Measurements from ENCODE around the gene RSL24D1.

Gene RSL24D1

DNA sequence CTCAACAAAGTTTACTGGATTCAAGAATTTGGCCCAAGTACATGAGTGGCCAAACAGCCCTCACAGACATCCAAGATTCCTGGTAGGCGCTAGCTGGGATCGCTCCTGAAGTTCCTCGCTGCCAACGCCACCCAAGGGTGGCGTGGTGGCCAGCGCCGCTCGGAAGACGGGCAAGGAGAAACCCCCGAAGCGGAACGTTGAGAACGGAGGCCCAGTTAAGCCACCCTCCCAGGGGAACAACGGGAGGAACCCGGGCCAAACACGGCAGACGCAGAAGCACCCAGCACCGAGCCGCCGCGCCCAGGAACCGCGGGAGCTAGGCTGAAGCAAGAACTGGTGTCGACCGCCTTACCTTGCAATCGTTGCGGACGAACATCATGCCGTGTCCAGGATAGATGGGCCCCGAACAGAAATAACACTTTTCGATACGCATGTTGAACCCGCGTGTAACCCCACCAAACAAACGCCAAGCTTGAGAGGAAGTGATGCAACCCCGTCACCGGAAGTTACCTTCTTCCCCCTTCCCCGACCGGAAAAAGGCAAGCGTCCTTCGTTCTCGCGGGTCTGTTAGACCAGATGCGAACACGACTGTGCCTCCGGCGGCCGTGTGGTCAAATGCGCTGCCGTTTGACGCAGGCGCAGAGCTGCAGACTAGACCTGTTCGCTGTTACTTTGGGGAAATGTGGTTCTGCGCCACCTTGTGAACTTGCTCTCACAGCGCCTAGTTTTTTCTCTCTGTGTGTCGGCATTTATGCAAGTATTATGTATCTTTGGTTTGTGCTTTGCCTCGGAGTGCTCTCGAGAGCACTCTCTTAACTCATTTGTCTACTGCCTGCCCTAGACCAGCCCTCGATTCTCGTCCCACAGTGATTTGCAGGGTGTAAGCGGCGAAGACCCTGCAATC lies at the start of gene RSL24D1:
Gene RSL24D1 (minus strand): TSS at position 484 of the 904 bp plus-strand sequence. CDS start 51 bp downstream, at position 433.
- Histone ChIP-seq H3K4me3 (peak within 1 kb of the TSS; percentile 82), H3K4me2 (peak within 1 kb of the TSS; percentile 89), H3K9me3 (peaks cover 14% of the 10 kb centered on the region), H3K27me3 (no peaks in the 10 kb centered on the region), H4K20me1 (peaks cover 42% of the 10 kb centered on the region), H3K4me1 (peaks cover 37% of the 10 kb centered on the region), H3K36me3 (peaks cover 17% of the 10 kb centered on the region), H3K27ac (peak within 1 kb of the TSS; percentile 97), H3K9ac (peak within 1 kb of the TSS; percentile 97)
- peak; percentile 95 for TF ChIP-seq Cebpa-rat (IDR thresholded peaks at IDR 0.05)

DNA sequence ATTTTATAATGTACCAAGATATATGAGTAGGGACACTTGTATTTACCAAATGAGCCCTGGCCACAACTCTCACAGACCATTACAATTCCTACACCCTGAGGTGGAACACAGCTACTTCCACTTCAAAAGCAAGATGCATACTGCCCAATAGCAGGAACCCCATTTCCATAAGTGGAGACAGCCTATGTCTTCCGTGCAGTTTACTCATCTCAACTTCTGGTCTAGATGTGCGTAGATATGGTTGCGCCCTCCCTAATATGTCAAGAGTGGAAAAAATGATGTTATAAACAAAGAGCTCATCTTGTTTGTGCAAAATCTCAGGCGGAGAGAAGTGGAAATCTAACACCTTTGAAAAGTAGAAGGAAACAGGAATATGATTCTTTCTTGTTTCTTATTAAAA lies 48.3 kb upstream of the RSL24D1 start:
- no peaks in the 10 kb centered on the region for H3K4me1 ChIP-seq
- H3K27me3 ChIP-seq = no peaks in the 10 kb centered on the region
- H3K4me2 ChIP-seq = no peak overlapping the region
- H4K20me1 ChIP-seq = no peaks in the 10 kb centered on the region
- H3K27ac ChIP-seq = no peak overlapping the region
- no peaks in the 10 kb centered on the region for H3K9me3 ChIP-seq
- no peak for TF ChIP-seq Cebpa-rat (IDR thresholded peaks at IDR 0.05)
- H3K9ac ChIP-seq = no peak overlapping the region
- H3K4me3 ChIP-seq = no peak overlapping the region
- no peaks in the 10 kb centered on the region for H3K36me3 ChIP-seq

DNA sequence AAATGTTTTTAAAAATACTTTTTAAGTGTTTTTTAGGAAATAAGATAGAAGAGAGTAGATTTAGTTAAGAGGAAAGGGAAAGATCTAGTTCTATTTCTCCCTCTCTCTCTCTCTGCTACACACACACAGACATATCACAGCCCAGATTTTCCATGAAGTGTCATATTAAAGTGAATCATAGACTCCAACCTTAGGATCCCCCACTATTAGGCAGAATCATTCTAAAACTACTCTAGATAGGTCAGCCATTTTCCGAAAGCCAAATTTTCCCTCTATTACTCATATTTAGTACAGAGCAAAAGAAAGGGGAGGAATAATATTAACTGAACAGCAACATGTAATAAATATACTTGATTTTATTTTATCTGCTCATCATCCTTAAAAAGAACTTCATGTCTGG lies 45.1 kb upstream of the RSL24D1 start:
- no peaks in the 10 kb centered on the region for H3K27me3 ChIP-seq
- H3K4me2 ChIP-seq = no peak overlapping the region
- H3K4me3 ChIP-seq = no peak overlapping the region
- H3K36me3 ChIP-seq = no peaks in the 10 kb centered on the region
- H3K27ac ChIP-seq = no peak overlapping the region
- no peaks in the 10 kb centered on the region for H4K20me1 ChIP-seq
- no peaks in the 10 kb centered on the region for H3K9me3 ChIP-seq
- no peak for TF ChIP-seq Cebpa-rat (IDR thresholded peaks at IDR 0.05)
- H3K4me1 ChIP-seq = no peaks in the 10 kb centered on the region
- no peak overlapping the region for H3K9ac ChIP-seq

DNA sequence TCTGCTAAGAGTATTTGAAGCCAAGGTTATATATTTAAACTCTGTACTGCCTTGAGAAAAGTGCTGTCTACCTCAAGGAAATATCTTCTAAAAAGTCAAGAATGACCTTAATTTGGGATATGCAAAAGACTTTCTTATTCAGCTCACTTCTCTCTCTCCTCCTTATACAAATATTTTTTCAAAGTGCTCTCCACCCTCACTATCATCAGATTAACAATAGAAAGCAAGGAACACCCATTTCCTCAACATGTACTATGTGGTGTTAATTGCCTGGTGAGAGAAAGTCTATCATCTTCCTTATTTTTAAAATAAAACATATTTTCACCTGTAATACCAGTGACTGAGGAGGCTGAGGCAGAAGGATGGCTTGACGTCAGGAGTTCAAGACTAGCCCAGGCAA lies 44.4 kb upstream of the RSL24D1 start:
- H3K4me1 ChIP-seq = no peaks in the 10 kb centered on the region
- H3K9me3 ChIP-seq = no peaks in the 10 kb centered on the region
- no peak for TF ChIP-seq Cebpa-rat (IDR thresholded peaks at IDR 0.05)
- H3K9ac ChIP-seq = no peak overlapping the region
- no peak overlapping the region for H3K4me3 ChIP-seq
- no peaks in the 10 kb centered on the region for H3K27me3 ChIP-seq
- no peak overlapping the region for H3K27ac ChIP-seq
- H3K4me2 ChIP-seq = no peak overlapping the region
- H3K36me3 ChIP-seq = no peaks in the 10 kb centered on the region
- H4K20me1 ChIP-seq = no peaks in the 10 kb centered on the region

DNA sequence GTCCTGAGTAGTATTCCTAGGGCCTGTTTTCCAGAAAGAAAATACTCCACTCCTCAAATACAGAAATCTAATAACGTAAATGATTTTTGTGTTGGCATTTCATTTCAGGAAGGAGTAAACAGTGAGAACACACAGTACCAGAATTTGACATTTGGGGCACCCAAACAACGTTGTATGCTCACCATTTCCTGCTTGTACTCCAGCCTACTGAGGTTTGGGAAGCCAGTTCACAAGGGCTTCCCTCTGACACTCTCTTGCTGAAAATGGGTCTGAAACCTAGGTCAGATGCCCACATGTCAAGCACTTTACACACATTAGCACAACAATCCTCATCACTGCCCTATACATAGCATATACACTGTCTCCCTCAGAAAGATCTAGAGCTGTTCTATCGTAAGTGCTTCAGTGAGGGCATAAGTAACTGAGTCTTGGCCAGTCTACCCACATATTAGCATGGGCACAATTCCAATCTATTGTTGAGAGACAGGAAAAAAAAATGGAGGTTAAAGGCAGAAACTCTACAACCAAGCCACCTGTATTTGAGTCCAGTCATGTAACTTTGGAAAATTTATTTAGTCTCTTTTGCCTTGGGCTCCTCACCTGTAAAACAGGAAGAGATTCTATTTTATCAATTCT lies 43.5 kb upstream of the RSL24D1 start:
- Histone ChIP-seq H3K4me1 (no peaks in the 10 kb centered on the region), H3K9me3 (no peaks in the 10 kb centered on the region), H3K36me3 (no peaks in the 10 kb centered on the region), H3K4me3 (no peak overlapping the region), H3K27ac (no peak overlapping the region), H3K9ac (no peak overlapping the region), H3K4me2 (no peak overlapping the region), H4K20me1 (no peaks in the 10 kb centered on the region), H3K27me3 (no peaks in the 10 kb centered on the region)
- no peak for TF ChIP-seq Cebpa-rat (IDR thresholded peaks at IDR 0.05)

DNA sequence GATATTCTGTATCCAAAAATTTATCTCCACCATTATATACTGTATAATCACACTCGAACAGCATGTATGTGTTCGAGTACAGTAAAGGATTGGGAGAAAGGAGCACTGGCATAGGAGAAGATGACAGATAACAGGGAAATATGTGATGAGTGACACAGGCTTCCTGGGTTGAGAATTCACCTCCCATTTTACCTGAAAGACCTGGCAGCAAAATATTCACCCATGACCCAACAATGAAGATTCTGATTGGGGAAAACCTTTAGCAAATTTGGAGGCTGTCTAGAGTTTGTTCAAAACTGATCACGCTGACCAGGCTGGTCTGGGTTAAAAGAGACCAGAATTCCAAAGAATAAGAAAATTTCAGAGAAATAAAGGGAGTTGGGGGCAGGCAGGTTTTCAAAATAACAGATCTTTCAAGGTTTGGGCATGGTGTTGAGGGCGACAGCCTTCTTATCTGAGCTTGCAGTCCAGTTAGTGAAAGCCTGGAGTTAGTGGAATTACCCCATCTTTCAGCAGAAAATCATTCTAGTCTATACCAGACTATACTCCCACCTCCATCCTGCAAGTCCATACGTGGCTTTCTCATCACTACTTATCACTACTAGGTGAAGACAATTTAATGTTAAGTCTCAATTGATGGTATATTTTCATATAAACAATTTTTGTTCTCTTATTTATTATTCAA lies 42.8 kb upstream of the RSL24D1 start:
- Histone ChIP-seq H3K4me1 (no peaks in the 10 kb centered on the region), H4K20me1 (no peaks in the 10 kb centered on the region), H3K27ac (no peak overlapping the region), H3K27me3 (no peaks in the 10 kb centered on the region), H3K4me3 (no peak overlapping the region), H3K9me3 (no peaks in the 10 kb centered on the region), H3K36me3 (no peaks in the 10 kb centered on the region), H3K4me2 (no peak overlapping the region), H3K9ac (no peak overlapping the region)
- TF ChIP-seq Cebpa-rat (IDR thresholded peaks at IDR 0.05) = no peak

DNA sequence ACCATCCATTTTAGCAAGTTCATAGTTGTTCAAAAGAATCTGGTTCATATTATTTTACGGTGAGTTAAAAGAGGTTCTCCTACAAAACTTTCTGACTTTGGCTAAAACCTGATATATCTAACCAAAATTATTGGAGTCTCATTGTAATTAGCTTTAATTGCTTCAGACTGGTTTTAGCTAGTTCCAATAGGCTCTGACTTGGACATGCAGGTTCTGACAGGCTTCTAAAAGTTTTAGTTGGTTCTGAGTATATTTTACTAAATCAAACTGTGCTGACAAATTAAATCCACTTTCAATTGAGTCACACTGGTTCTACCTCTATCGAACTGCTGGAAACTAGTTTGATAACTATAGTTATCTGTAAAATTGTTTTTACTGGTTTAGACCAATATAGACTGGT lies 42.1 kb upstream of the RSL24D1 start:
- H3K4me3 ChIP-seq = no peak overlapping the region
- H3K4me1 ChIP-seq = no peaks in the 10 kb centered on the region
- no peaks in the 10 kb centered on the region for H4K20me1 ChIP-seq
- no peaks in the 10 kb centered on the region for H3K27me3 ChIP-seq
- no peak overlapping the region for H3K9ac ChIP-seq
- TF ChIP-seq Cebpa-rat (IDR thresholded peaks at IDR 0.05) = no peak
- no peak overlapping the region for H3K27ac ChIP-seq
- no peak overlapping the region for H3K4me2 ChIP-seq
- H3K36me3 ChIP-seq = no peaks in the 10 kb centered on the region
- H3K9me3 ChIP-seq = no peaks in the 10 kb centered on the region

DNA sequence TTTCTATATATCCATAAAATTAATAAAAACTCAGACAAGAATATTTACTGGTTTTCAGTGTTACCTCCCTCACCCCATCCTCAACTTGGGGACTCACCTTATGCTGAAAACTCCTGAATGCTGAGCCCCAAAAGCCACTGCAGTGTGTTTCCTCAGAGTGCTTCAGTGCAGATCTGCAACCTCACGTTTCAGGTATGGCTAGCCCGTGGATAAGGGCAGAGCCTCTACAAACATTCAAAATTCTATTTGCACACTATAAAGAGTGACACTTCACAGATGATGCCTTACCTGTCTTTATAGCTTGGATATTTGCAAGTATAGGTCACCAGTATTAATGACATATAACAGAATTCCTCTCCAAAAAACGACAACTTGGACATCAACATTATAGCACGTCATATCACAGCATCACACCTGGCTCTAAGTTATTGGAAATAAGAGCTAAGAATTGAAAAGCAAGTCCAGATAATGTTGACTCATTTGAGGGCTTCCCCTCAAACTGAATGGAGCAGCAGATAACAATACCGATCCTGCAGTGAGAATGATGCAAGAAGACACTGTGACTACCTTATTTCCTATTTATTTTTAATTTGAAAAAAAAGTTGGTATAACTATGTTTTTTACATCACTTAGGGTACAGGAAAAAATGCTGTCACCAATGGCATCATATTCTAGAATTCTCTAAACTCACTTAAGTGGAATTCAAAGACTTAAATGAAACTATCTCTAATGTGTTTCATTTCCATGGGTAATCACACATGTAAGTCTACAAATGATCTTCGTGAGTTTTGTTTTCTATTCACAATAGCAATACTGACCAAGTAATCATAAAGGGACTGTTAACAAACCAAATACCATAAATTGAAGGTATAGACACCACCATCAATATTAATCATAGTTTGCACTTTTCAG lies 40.7 kb upstream of the RSL24D1 start:
- Histone ChIP-seq H3K4me3 (no peak overlapping the region), H3K4me2 (no peak overlapping the region), H3K4me1 (no peaks in the 10 kb centered on the region), H3K9ac (no peak overlapping the region), H3K9me3 (no peaks in the 10 kb centered on the region), H3K27me3 (no peaks in the 10 kb centered on the region), H3K27ac (no peak overlapping the region), H4K20me1 (no peaks in the 10 kb centered on the region), H3K36me3 (no peaks in the 10 kb centered on the region)
- no peak for TF ChIP-seq Cebpa-rat (IDR thresholded peaks at IDR 0.05)

DNA sequence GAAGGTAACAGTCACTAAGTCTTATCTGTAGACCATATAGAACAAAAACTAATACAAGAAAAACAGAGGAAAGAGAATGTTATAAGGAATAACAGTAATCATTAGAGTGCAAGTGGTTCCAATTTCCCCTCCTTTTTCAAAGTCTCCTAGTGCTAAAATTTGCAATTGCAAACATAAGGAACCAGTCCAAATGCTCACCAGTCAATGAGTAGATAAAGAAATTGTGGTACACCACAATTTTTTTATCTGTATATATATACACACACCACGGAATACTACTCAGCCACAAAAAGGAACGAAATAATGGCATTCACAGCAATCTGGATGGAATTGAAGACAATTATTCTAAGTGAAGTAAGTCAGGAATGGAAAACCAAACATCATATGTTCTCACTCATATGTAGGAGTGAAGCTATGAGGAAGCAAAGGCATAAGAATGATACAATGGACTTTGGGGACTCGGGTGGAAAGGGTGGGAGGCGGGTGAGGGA lies 38.9 kb upstream of the RSL24D1 start:
- no peak overlapping the region for H3K4me3 ChIP-seq
- H3K4me2 ChIP-seq = no peak overlapping the region

More for the DNA sequence above, 38.9 kb upstream of the RSL24D1 start:
- Histone ChIP-seq H3K27me3 (no peaks in the 10 kb centered on the region), H3K36me3 (no peaks in the 10 kb centered on the region), H3K27ac (no peak overlapping the region), H3K4me1 (no peaks in the 10 kb centered on the region), H3K9ac (no peak overlapping the region), H3K9me3 (no peaks in the 10 kb centered on the region), H4K20me1 (no peaks in the 10 kb centered on the region)
- TF ChIP-seq Cebpa-rat (IDR thresholded peaks at IDR 0.05) = no peak
